Measurements from ENCODE around the gene TTLL6. TPM values are rescaled to one million over a fixed set of nuclear protein-coding genes. Genes with fewer than 3 reads are reported as not detected.

TTLL6 gene
- total and polyA plus RNA-seq, 2 of the 8 experiments (the other 6 are each of a cell fraction or from before 2014, with no cell fraction given), result 2.6 to 4.3 TPM

DNA sequence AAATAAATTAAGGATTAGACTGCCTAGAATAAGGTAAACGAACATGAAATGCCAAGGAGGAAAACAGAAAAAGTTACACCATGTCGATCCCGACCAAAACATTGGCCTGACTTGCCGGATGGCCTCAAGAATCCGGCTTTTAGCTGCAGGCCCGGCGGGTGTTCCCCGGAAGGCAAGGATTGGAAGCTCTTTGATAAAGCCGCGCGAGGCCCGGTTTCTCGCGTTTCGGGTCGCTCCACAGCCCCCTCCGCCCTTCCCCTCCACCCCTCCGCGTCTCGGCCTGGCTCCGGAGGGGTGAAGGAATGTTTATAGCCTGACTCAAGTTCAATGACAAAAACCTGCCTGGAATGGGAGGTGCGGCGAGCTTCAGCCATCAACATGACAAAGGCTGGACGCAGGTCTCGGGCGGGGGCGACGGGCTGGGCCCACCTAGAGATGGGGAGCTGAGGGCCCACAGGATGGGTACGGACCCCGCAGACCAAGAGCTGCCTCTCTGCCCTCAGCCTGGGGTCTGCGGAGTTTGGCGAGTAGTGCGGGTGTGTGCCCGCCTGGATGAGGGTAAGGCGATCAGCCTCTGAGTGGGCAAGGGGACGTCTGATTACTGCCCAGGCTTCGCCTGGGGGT, 97.3 kb downstream of the TTLL6 start:
- no peak overlapping the region for H2BK5ac ChIP-seq (ENCODE audit: low read depth, low read length)
- H3K79me1 ChIP-seq (ENCODE audit: low read depth, low read length), result no peaks in the 10 kb centered on the region
- no peak overlapping the region for H3K56ac ChIP-seq (replicated peaks; ENCODE audit: insufficient read length, low read depth, low read length)
- no peaks in the 10 kb centered on the region for H3K9me3 ChIP-seq (ENCODE audit: insufficient read depth in 2 of 2, low read depth in 1 of 2, low read length in 1 of 2)
- H4K91ac ChIP-seq (replicated peaks; ENCODE audit: insufficient read length, low read length), result no peak overlapping the region
- peaks cover 7% of the 10 kb centered on the region; the same call in 1 of the 2 replicates for H3K23me2 ChIP-seq (ENCODE audit: low read depth, low read length)
- H3K23ac ChIP-seq (ENCODE audit: insufficient read length), result no peak overlapping the region
- no peak overlapping the region for H3K4ac ChIP-seq (replicated peaks; ENCODE audit: insufficient read length, low read depth, low read length)
- FAIRE-seq (no peak), DNase-seq (ENCODE audit: low read depth in 1 of 2, low spot score in 2 of 2) (peak; percentile 75 to 79)
- peak overlapping the region; percentile 65 to 77 for H3K4me2 ChIP-seq (ENCODE audit: insufficient read depth in 1 of 2, low read depth in 2 of 2, low read length in 2 of 2)
- no peak overlapping the region for H4K8ac ChIP-seq (ENCODE audit: extremely low read depth, insufficient read depth, low read length)
- no peak overlapping the region for H2AFZ ChIP-seq (ENCODE audit: low read length)
- peak overlapping the region; percentile 90 for H2BK12ac ChIP-seq (ENCODE audit: low read depth, low read length)
- H3K18ac ChIP-seq (ENCODE audit: extremely low read depth, low read length), result peak overlapping the region; percentile 87
- 0 out of 2 replicates have a peak overlapping the region, but pooled peaks have one; percentile 32 for H2BK20ac ChIP-seq (ENCODE audit: low read length)
- ChIA-PET CTCF (ENCODE audit: partially characterized antibody) (interaction anchor here (0.7 to 13.5 kb wide), 13 partner anchors 9 to 159 kb away, joined by 3 to 147 read pairs (median 4); partner anchors contain the start of gene HOXB13), POLR2A (ENCODE audit: partially characterized antibody) (interaction anchor here (0.8 to 1.7 kb wide), 4 partner anchors 10 to 19 kb away, joined by 3 to 9 read pairs (median 3); partner anchors contain the start of gene HOXB13)
- no peaks in the 10 kb centered on the region for H3K79me2 ChIP-seq (ENCODE audit: control insufficient read depth in 1 of 2, insufficient read depth in 2 of 2, low read length in 2 of 2)
- H3K36me3 ChIP-seq (ENCODE audit: control insufficient read depth in 2 of 4, insufficient read depth in 4 of 4, low read length in 3 of 4), result no peaks in the 10 kb centered on the region; a peak in 1 of 8 replicates
- H3K4me3 ChIP-seq (ENCODE audit: extremely low read depth in 1 of 4, insufficient read depth in 2 of 4, low read depth in 3 of 4, low read length in 4 of 4), result peak overlapping the region in 2 of 4 experiments; percentile 1 to 49; a peak in 3 of 8 replicates
- no peak overlapping the region for H3K27ac ChIP-seq (ENCODE audit: low read depth, low read length)
- H3K9ac ChIP-seq (replicated peaks in 1 of 4; ENCODE audit: extremely low read depth in 1 of 4, low read depth in 3 of 4, low read length in 3 of 4), result no peak overlapping the region
- H2BK120ac ChIP-seq (replicated peaks; ENCODE audit: low read depth, low read length), result no peak overlapping the region
- H3K27me3 ChIP-seq (replicated peaks in 1 of 4; ENCODE audit: control insufficient read depth in 3 of 4, extremely low read depth in 1 of 4, insufficient read depth in 3 of 4, low read length in 3 of 4), result peaks cover 73 to 100% (median 90%) of the 10 kb centered on the region in 4 experiments
- H2AK5ac ChIP-seq (ENCODE audit: low read depth, low read length), result no peak overlapping the region
- peaks cover 11 to 39% (median 21%) of the 10 kb centered on the region in 4 experiments; a peak in 6 of 7 replicates for H3K4me1 ChIP-seq (replicated peaks in 1 of 4; ENCODE audit: control insufficient read depth in 3 of 4, insufficient read depth in 4 of 4, low read length in 3 of 4)
- WGBS, 2 experiments (ENCODE audit: extremely low coverage in 1 of 2, insufficient coverage in 1 of 2, insufficient read length in 1 of 2, insufficient replicate concordance in 2 of 2, low coverage in 1 of 2, low lambda C conversion rate in 2 of 2, missing lambda C conversion rate in 1 of 2), result 0% methylated on average over 24 of the region's 37 CpGs; no CpG with 5 or more reads in 1 of the 2 experiments
- no peak overlapping the region for H2BK15ac ChIP-seq (ENCODE audit: low read length)
- peaks cover 17 to 22% of the 10 kb centered on the region in 2 experiments for H4K20me1 ChIP-seq (replicated peaks in 1 of 2; ENCODE audit: control insufficient read depth in 1 of 2, insufficient read depth in 2 of 2, low read length in 2 of 2)
- H4K5ac ChIP-seq (ENCODE audit: insufficient read length, low read depth, low read length), result no peak overlapping the region
- H3K14ac ChIP-seq (ENCODE audit: insufficient read length), result no peak overlapping the region
- TF ChIP-seq POU5F1 (IDR thresholded peaks at IDR 0.05; ENCODE audit: low read depth, low read length) (0 out of 2 replicates have a peak, but pooled peaks have one; percentile 61), RAD21 (IDR thresholded peaks at IDR 0.05 in 1 of 2, conservative IDR thresholded peaks at IDR 0.05 in 1 of 2; ENCODE audit: low read depth in 2 of 2, low read length in 2 of 2) (no peak), EZH2 (IDR thresholded peaks at IDR 0.05; ENCODE audit: low read depth, low read length, severe bottlenecking) (no peak), ASH2L (IDR thresholded peaks at IDR 0.05; ENCODE audit: low read length) (no peak), CTBP2 (IDR thresholded peaks at IDR 0.05; ENCODE audit: borderline replicate concordance, insufficient read depth, insufficient read length, low read length) (peak; percentile 79), TBP (IDR thresholded peaks at IDR 0.05; ENCODE audit: low read depth, low read length) (no peak), NRF1 (IDR thresholded peaks at IDR 0.05; ENCODE audit: low read depth, low read length) (no peak), CBX5 (IDR thresholded peaks at IDR 0.05; ENCODE audit: low read depth, low read length) (no peak), SP1 (IDR thresholded peaks at IDR 0.05; ENCODE audit: low read depth, low read length) (peak; percentile 28; the same call in 1 of the 2 replicates), KDM1A (IDR thresholded peaks at IDR 0.05; ENCODE audit: borderline replicate concordance, low read length) (no peak), SP4 (IDR thresholded peaks at IDR 0.05; ENCODE audit: low read length) (no peak), RFX5 (IDR thresholded peaks at IDR 0.05; ENCODE audit: borderline replicate concordance, low read depth, low read length) (no peak), BRCA1 (IDR thresholded peaks at IDR 0.05; ENCODE audit: low read depth, low read length) (no peak)
